Endothelial cell of umbilical vein (primary cell): ENCODE data around the gene ITPR2. TPM values are rescaled to one million over a fixed set of nuclear protein-coding genes. Genes with fewer than 3 reads are reported as not detected.

ENCODE experiments used
- BruUV-seq: library from RNA; stranded (reverse); fragments of 400-500 nt; replicated peaks from 2 replicates; lab custom pipeline; 2021; lab: Mats Ljungman, UMichigan
- CTCF ChIA-PET: fragments of 300-600, 350-600 bp; sonication (Branson Sonifier 250); formaldehyde crosslinking; loops from one replicate; lab custom pipeline; 2021; ENCODE audit warnings: antibody characterized with exemption, inconsistent platforms; lab: Charles Lee
- POLR2A ChIA-PET: fragments of 300-600, 350-600 bp; sonication (Branson Sonifier 250); formaldehyde crosslinking; loops from one replicate; lab custom pipeline; 2021; ENCODE audit warnings: antibody characterized with exemption, inconsistent platforms; lab: Charles Lee
- DNase-seq: peaks from one replicate; pipeline ENCODE4 v3.0.0-alpha.2; 2011; ENCODE audit warnings: low read depth, low spot score
- FAIRE-seq: peaks from 2 replicates; lab custom pipeline; 2011; peaks lifted over from hg19 to GRCh38; lab: Jason Lieb, UNC
- H2AFZ ChIP-seq: 2 replicates; pipeline ENCODE4 v1.6.0; 2012; ENCODE audit warnings: low read depth, low read length, control low read depth, inconsistent platforms
- H3K27ac ChIP-seq: 2 replicates; pipeline ENCODE4 v1.5.1; 2011; ENCODE audit warnings: low read depth, mild to moderate bottlenecking, control low read depth, low read length, moderate library complexity; ENCODE audit not compliant: insufficient read depth
- H3K27me3 ChIP-seq, 2 experiments: 2 replicates each; pipeline versions ENCODE4 v1.6.0 to v1.6.1; 2011; ENCODE audit warnings: low read length in 2 of 2, mixed read lengths in 1 of 2; ENCODE audit not compliant: control insufficient read depth in 2 of 2, insufficient read depth in 2 of 2
- H3K36me3 ChIP-seq, 2 experiments: 2 replicates in 1 of 2; 3 replicates in 1 of 2; pipeline ENCODE4 v1.5.1; 2011; ENCODE audit warnings: low read length in 2 of 2, mild to moderate bottlenecking in 1 of 2, moderate library complexity in 1 of 2; ENCODE audit not compliant: control insufficient read depth in 2 of 2, insufficient read depth in 2 of 2; ENCODE audit errors: extremely low read depth in 1 of 2
- H3K4me1 ChIP-seq: 3 replicates; pipeline ENCODE4 v1.5.1; 2011; ENCODE audit warnings: mild to moderate bottlenecking, low read length; ENCODE audit not compliant: control insufficient read depth, insufficient read depth; ENCODE audit errors: extremely low read depth
- H3K4me2 ChIP-seq: 2 replicates; pipeline ENCODE4 v1.6.1; 2011; ENCODE audit warnings: low read length, control low read depth, mixed read lengths; ENCODE audit not compliant: insufficient read depth
- H3K4me3 ChIP-seq, 3 experiments: fragments of 200-600 bp in 1 of 3; sonication (generic), shearing (Covaris generic) in 1 of 3; replicated peaks in 1 of 3; 2 replicates each; pipeline ENCODE4 v1.5.1; 2011 to 2016; ENCODE audit warnings: control low read depth in 3 of 3, low read length in 3 of 3, mild to moderate bottlenecking in 2 of 3, inconsistent platforms in 1 of 3, low read depth in 1 of 3, moderate library complexity in 1 of 3; ENCODE audit not compliant: insufficient read depth in 1 of 3
- H3K79me2 ChIP-seq: 2 replicates; pipeline ENCODE4 v1.6.0; 2012; ENCODE audit warnings: low read length, inconsistent platforms; ENCODE audit not compliant: control insufficient read depth, insufficient read depth
- H3K9ac ChIP-seq: replicated peaks from 2 replicates; pipeline ENCODE3; 2011; ENCODE audit warnings: low read length, control low read depth; ENCODE audit not compliant: insufficient read depth; ENCODE audit errors: extremely low read depth
- H3K9me1 ChIP-seq: replicated peaks from 3 replicates; pipeline ENCODE4 v1.6.0; 2011; ENCODE audit warnings: mild to moderate bottlenecking, low read length; ENCODE audit not compliant: control insufficient read depth, insufficient read depth; ENCODE audit errors: extremely low read depth
- H3K9me3 ChIP-seq: replicated peaks from 2 replicates; pipeline ENCODE4 v1.5.1; 2012; ENCODE audit warnings: low read length, inconsistent platforms; ENCODE audit not compliant: control insufficient read depth, insufficient read depth
- H4K20me1 ChIP-seq: replicated peaks from 2 replicates; pipeline ENCODE3; 2011; ENCODE audit warnings: mild to moderate bottlenecking, low read length; ENCODE audit not compliant: control insufficient read depth, insufficient read depth; ENCODE audit errors: extremely low read depth
- CTCF ChIP-seq, 2 donors: IDR thresholded peaks; 1 replicate in 1 of 2; 2 replicates in 1 of 2; pipeline ENCODE4 v1.5.1; 2011; ENCODE audit warnings: low read length in 2 of 2, mild to moderate bottlenecking in 2 of 2, moderate library complexity in 2 of 2, control low read depth in 1 of 2, inconsistent platforms in 1 of 2, low read depth in 1 of 2; ENCODE audit not compliant: insufficient read depth in 1 of 2; ENCODE audit errors: extremely low read depth in 1 of 2
- EZH2 ChIP-seq: IDR thresholded peaks from 2 replicates; pipeline ENCODE4 v1.6.1; 2012; ENCODE audit warnings: borderline replicate concordance, low read depth, mild to moderate bottlenecking, moderate library complexity, low read length, inconsistent platforms; ENCODE audit not compliant: severe bottlenecking
- FOS ChIP-seq: IDR thresholded peaks from 2 replicates; pipeline ENCODE4 v1.6.1; 2011; ENCODE audit warnings: mild to moderate bottlenecking, low read length, moderate library complexity, borderline replicate concordance; ENCODE audit not compliant: insufficient read depth
- GATA2 ChIP-seq: IDR thresholded peaks from 2 replicates; pipeline ENCODE4 v1.7.0; 2011; ENCODE audit warnings: low read depth, mild to moderate bottlenecking, moderate library complexity, mixed read lengths, low read length; ENCODE audit not compliant: insufficient read length, insufficient read depth
- JUN ChIP-seq: IDR thresholded peaks from 2 replicates; pipeline ENCODE4 v1.6.1; 2011; ENCODE audit warnings: borderline replicate concordance, low read depth; ENCODE audit not compliant: insufficient read length, insufficient read depth
- MAX ChIP-seq: IDR thresholded peaks from 2 replicates; pipeline ENCODE4 v1.6.1; 2011; ENCODE audit not compliant: insufficient read depth, insufficient read length
- MYC ChIP-seq: IDR thresholded peaks from one replicate; pipeline ENCODE4 v1.6.1; 2011; ENCODE audit warnings: mild to moderate bottlenecking, low read depth, low read length
- POLR2A ChIP-seq: IDR thresholded peaks from 2 replicates; pipeline ENCODE4 v1.6.1; 2012; ENCODE audit warnings: low read depth, mild to moderate bottlenecking, control low read depth, low read length
- POLR2AphosphoS5 ChIP-seq: IDR thresholded peaks from 2 replicates; pipeline ENCODE4 v1.6.1; 2012; ENCODE audit warnings: low read depth, mild to moderate bottlenecking, control low read depth, low read length, moderate library complexity; ENCODE audit not compliant: insufficient read depth
- dilution Hi-C: fragments of 300-500 bp; cut with MboI; formaldehyde crosslinking; loops from one replicate; pipeline ENCODE4 v1.15.0; 2019; ENCODE audit warnings: low sequenced_read_pairs; ENCODE audit not compliant: extremely low pct_ligation_motif_present
- intact Hi-C: fragments of 100-400 bp; cut with micrococcal nuclease; formaldehyde crosslinking; loops from one replicate; pipeline ENCODE4 v1.10.0; 2022
- polyA plus RNA-seq, 4 experiments: library from polyadenylated mRNA; depleted of rRNA in 3 of 4; stranded (reverse) in 3 of 4; unstranded in 1 of 4; fragments of >200 nt; gene quantifications; 2 replicates each; pipeline versions ENCODE4 v1.2.1 to v1.2.3, GENCODE V29; 2011 to 2012; ENCODE audit warnings: missing spikeins in 1 of 4
- total RNA-seq: library from RNA; stranded (reverse); gene quantifications from 2 replicates; pipeline ENCODE4 v1.2.3, GENCODE V29; 2021

Gene ITPR2
- total and polyA plus RNA-seq, 2 donors (not counting 3 experiments of a cell fraction or from before 2014, with no cell fraction given), result 16.2 to 86.8 TPM

GRCh38 chr12:26620907-26621306 lies 212.1 kb downstream of the ITPR2 start:
- intact Hi-C loops, result no loop called here
- Histone ChIP-seq H3K9ac (no peak overlapping the region), H3K4me1 (no peaks in the 10 kb centered on the region), H3K36me3 (peaks cover 6 to 11% of the 10 kb centered on the region in 2 experiments), H4K20me1 (no peaks in the 10 kb centered on the region), H3K27me3 (no peaks in the 10 kb centered on the region), H2AFZ (no peak overlapping the region), H3K79me2 (no peaks in the 10 kb centered on the region), H3K4me2 (no peak overlapping the region), H3K4me3 (no peak overlapping the region), H3K9me1 (no peaks in the 10 kb centered on the region), H3K27ac (no peak overlapping the region), H3K9me3 (no peaks in the 10 kb centered on the region)
- FAIRE-seq (no peak), DNase-seq (no peak)
- ChIA-PET CTCF (no interaction called here), POLR2A (no interaction called here)
- BruUV-seq, result no TSS peak
- TF ChIP-seq CTCF (IDR thresholded peaks at IDR 0.05; ENCODE audit: extremely low read depth in 1 of 2, insufficient read depth in 1 of 2, low read depth in 1 of 2, low read length in 2 of 2) (no peak), FOS (no peak), POLR2A (no peak), JUN (no peak), MYC (no peak), EZH2 (no peak), POLR2AphosphoS5 (no peak), MAX (no peak), GATA2 (no peak)
- dilution Hi-C loops, result no loop called here
